ENCODE results near the gene ULK1. TPM values are rescaled to one million over a fixed set of nuclear protein-coding genes. Genes with fewer than 3 reads are reported as not detected.

The ULK1 gene
- total and polyA plus RNA-seq, 2 of the 13 experiments (the other 11 are each of a cell fraction or from before 2014, with no cell fraction given), result 2.8 to 10.1 TPM

GRCh38 chr12:131949431-131950181, 55.2 kb downstream of the ULK1 start, which contains the start of gene EP400 (continued):
- TF ChIP-seq EHMT2 (IDR thresholded peaks at IDR 0.05; ENCODE audit: borderline replicate concordance, low read depth, low read length) (no peak), KLF6 (CRISPR knock-in tag; IDR thresholded peaks at IDR 0.05) (no peak), KLF9 (CRISPR knock-in tag; IDR thresholded peaks at IDR 0.05; ENCODE audit: low read depth) (no peak), ZNF441 (CRISPR knock-in tag; IDR thresholded peaks at IDR 0.05; ENCODE audit: borderline replicate concordance) (no peak), ETV6 (CRISPR knock-in tag; conservative IDR thresholded peaks at IDR 0.05) (0 out of 2 replicates have a peak, but pooled peaks have one; percentile 23), ZNF775 (CRISPR knock-in tag; IDR thresholded peaks at IDR 0.05; ENCODE audit: borderline replicate concordance) (no peak), ZSCAN22 (CRISPR knock-in tag; IDR thresholded peaks at IDR 0.05) (0 out of 2 replicates have a peak, but pooled peaks have one; percentile 35), RFX1 (IDR thresholded peaks at IDR 0.05) (no peak), ZNF160 (CRISPR knock-in tag; IDR thresholded peaks at IDR 0.05) (peak; percentile 45; the same call in 1 of the 2 replicates), SIX4 (CRISPR knock-in tag; IDR thresholded peaks at IDR 0.05) (no peak; the same call in 1 of the 2 replicates), POLR2AphosphoS5 (IDR thresholded peaks at IDR 0.05; ENCODE audit: low read depth, low read length) (peak; percentile 46; the same call in 1 of the 2 replicates), ZNF234 (CRISPR knock-in tag; conservative IDR thresholded peaks at IDR 0.05) (0 out of 2 replicates have a peak, but pooled peaks have one; percentile 9), ZNF766 (CRISPR knock-in tag; IDR thresholded peaks at IDR 0.05; ENCODE audit: borderline replicate concordance) (no peak), ZNF703 (CRISPR knock-in tag; IDR thresholded peaks at IDR 0.05; ENCODE audit: borderline replicate concordance) (no peak), BRF2 (CRISPR knock-in tag; IDR thresholded peaks at IDR 0.05) (no peak; the same call in 1 of the 2 replicates)
- TF ChIP-seq, protein P1, sequence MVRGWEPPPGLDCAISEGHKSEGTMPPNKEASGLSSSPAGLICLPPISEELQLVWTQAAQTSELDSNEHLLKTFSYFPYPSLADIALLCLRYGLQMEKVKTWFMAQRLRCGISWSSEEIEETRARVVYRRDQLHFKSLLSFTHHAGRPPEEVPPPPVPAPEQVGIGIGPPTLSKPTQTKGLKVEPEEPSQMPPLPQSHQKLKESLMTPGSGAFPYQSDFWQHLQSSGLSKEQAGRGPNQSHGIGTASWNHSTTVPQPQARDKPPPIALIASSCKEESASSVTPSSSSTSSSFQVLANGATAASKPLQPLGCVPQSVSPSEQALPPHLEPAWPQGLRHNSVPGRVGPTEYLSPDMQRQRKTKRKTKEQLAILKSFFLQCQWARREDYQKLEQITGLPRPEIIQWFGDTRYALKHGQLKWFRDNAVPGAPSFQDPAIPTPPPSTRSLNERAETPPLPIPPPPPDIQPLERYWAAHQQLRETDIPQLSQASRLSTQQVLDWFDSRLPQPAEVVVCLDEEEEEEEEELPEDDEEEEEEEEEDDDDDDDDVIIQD (CRISPR knock-in tag; IDR thresholded peaks at IDR 0.05; ENCODE audit: low read depth), result no peak
- TF ChIP-seq, protein P2, sequence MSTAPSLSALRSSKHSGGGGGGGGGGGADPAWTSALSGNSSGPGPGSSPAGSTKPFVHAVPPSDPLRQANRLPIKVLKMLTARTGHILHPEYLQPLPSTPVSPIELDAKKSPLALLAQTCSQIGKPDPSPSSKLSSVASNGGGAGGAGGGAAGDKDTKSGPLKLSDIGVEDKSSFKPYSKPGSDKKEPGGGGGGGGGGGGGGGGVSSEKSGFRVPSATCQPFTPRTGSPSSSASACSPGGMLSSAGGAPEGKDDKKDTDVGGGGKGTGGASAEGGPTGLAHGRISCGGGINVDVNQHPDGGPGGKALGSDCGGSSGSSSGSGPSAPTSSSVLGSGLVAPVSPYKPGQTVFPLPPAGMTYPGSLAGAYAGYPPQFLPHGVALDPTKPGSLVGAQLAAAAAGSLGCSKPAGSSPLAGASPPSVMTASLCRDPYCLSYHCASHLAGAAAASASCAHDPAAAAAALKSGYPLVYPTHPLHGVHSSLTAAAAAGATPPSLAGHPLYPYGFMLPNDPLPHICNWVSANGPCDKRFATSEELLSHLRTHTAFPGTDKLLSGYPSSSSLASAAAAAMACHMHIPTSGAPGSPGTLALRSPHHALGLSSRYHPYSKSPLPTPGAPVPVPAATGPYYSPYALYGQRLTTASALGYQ (CRISPR knock-in tag; IDR thresholded peaks at IDR 0.05), result no peak
- TF ChIP-seq, protein P3, sequence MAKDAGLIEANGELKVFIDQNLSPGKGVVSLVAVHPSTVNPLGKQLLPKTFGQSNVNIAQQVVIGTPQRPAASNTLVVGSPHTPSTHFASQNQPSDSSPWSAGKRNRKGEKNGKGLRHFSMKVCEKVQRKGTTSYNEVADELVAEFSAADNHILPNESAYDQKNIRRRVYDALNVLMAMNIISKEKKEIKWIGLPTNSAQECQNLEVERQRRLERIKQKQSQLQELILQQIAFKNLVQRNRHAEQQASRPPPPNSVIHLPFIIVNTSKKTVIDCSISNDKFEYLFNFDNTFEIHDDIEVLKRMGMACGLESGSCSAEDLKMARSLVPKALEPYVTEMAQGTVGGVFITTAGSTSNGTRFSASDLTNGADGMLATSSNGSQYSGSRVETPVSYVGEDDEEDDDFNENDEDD (CRISPR knock-in tag; IDR thresholded peaks at IDR 0.05; ENCODE audit: borderline replicate concordance), result peak; percentile 76
- TF ChIP-seq, protein P4, sequence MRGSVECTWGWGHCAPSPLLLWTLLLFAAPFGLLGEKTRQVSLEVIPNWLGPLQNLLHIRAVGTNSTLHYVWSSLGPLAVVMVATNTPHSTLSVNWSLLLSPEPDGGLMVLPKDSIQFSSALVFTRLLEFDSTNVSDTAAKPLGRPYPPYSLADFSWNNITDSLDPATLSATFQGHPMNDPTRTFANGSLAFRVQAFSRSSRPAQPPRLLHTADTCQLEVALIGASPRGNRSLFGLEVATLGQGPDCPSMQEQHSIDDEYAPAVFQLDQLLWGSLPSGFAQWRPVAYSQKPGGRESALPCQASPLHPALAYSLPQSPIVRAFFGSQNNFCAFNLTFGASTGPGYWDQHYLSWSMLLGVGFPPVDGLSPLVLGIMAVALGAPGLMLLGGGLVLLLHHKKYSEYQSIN (CRISPR knock-in tag; IDR thresholded peaks at IDR 0.05; ENCODE audit: borderline replicate concordance), result no peak
- TF ChIP-seq, protein P5, sequence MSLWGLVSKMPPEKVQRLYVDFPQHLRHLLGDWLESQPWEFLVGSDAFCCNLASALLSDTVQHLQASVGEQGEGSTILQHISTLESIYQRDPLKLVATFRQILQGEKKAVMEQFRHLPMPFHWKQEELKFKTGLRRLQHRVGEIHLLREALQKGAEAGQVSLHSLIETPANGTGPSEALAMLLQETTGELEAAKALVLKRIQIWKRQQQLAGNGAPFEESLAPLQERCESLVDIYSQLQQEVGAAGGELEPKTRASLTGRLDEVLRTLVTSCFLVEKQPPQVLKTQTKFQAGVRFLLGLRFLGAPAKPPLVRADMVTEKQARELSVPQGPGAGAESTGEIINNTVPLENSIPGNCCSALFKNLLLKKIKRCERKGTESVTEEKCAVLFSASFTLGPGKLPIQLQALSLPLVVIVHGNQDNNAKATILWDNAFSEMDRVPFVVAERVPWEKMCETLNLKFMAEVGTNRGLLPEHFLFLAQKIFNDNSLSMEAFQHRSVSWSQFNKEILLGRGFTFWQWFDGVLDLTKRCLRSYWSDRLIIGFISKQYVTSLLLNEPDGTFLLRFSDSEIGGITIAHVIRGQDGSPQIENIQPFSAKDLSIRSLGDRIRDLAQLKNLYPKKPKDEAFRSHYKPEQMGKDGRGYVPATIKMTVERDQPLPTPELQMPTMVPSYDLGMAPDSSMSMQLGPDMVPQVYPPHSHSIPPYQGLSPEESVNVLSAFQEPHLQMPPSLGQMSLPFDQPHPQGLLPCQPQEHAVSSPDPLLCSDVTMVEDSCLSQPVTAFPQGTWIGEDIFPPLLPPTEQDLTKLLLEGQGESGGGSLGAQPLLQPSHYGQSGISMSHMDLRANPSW (CRISPR knock-in tag; IDR thresholded peaks at IDR 0.05; ENCODE audit: borderline replicate concordance), result no peak

Data from HepG2 (cell line).